GM23338 (cell line): ENCODE data around the gene UGT1A3. TPM values are rescaled to one million over a fixed set of nuclear protein-coding genes. Genes with fewer than 3 reads are reported as not detected.
A peak's percentile ranks its signal among the peaks of the same experiment; 100 is the strongest.

Source experiments
- ATAC-seq: fragments of 200-7000 bp; cut with Tn5 transposase; 3 replicates; pipeline ENCODE4 v1.9.1; 2020
- DNase-seq: peaks from one replicate; pipeline ENCODE4 v3.0.0-alpha.2; 2015; ENCODE audit warnings: low spot score
- H2AFZ ChIP-seq: fragments of 200-600 bp; sonication (generic); 2 replicates; pipeline ENCODE4 v1.8.0; 2016; ENCODE audit warnings: antibody characterized with exemption, mild to moderate bottlenecking, moderate library complexity
- H3F3A ChIP-seq: fragments of 200-600 bp; sonication (generic); replicated peaks from 2 replicates; pipeline ENCODE4 v1.8.0; 2017; ENCODE audit warnings: antibody characterized with exemption, mixed run types, low read depth
- H3K27ac ChIP-seq: fragments of 200-600 bp; sonication (generic); 2 replicates; pipeline ENCODE4 v1.6.1; 2016; ENCODE audit warnings: low read depth
- H3K27me3 ChIP-seq: fragments of 200-600 bp; sonication (generic); 2 replicates; pipeline ENCODE4 v1.8.0; 2016; ENCODE audit warnings: mild to moderate bottlenecking, mixed run types, moderate library complexity; ENCODE audit not compliant: insufficient read depth
- H3K36me3 ChIP-seq: fragments of 200-600 bp; sonication (generic); 2 replicates; pipeline ENCODE4 v1.8.0; 2016; ENCODE audit warnings: mild to moderate bottlenecking; ENCODE audit not compliant: insufficient read depth
- H3K4me1 ChIP-seq: fragments of 200-600 bp; sonication (generic); 2 replicates; pipeline ENCODE4 v1.8.0; 2016; ENCODE audit warnings: mild to moderate bottlenecking, moderate library complexity; ENCODE audit not compliant: insufficient read depth
- H3K4me2 ChIP-seq: fragments of 200-600 bp; sonication (generic); 2 replicates; pipeline ENCODE4 v1.7.1; 2017; ENCODE audit warnings: mixed run types
- H3K4me3 ChIP-seq: fragments of 200-600 bp; sonication (generic); 2 replicates; pipeline ENCODE4 v1.6.1; 2016; ENCODE audit warnings: mixed run types
- H3K79me2 ChIP-seq: fragments of 200-600 bp; sonication (generic); replicated peaks from 2 replicates; pipeline ENCODE4 v1.8.0; 2017; ENCODE audit warnings: mild to moderate bottlenecking; ENCODE audit not compliant: insufficient read depth
- H3K9me2 ChIP-seq: fragments of 200-600 bp; sonication (generic); 2 replicates; pipeline ENCODE4 v1.8.0; 2017; ENCODE audit not compliant: insufficient read depth
- H4K20me1 ChIP-seq: fragments of 200-600 bp; sonication (generic); replicated peaks from 2 replicates; pipeline ENCODE4 v1.8.0; 2017; ENCODE audit warnings: mild to moderate bottlenecking; ENCODE audit not compliant: insufficient read depth
- H3K27ac Mint-ChIP-seq: 2 replicates; pipeline ENCODE4 v1.8.0; 2020; ENCODE audit warnings: inconsistent platforms, mild to moderate bottlenecking, moderate library complexity, mixed read lengths
- H3K27me3 Mint-ChIP-seq: 3 replicates; pipeline ENCODE4 v1.8.0; 2022; ENCODE audit warnings: low read depth, mild to moderate bottlenecking, moderate library complexity, mixed read lengths, inconsistent platforms; ENCODE audit not compliant: insufficient read depth, poor library complexity
- H3K36me3 Mint-ChIP-seq: 3 replicates; pipeline ENCODE4 v1.8.0; 2021; ENCODE audit warnings: low read depth, mild to moderate bottlenecking, inconsistent platforms, moderate library complexity, mixed read lengths
- H3K4me1 Mint-ChIP-seq: 3 replicates; pipeline ENCODE4 v1.8.0; 2020; ENCODE audit warnings: mild to moderate bottlenecking, inconsistent platforms, mixed read lengths
- H3K4me3 Mint-ChIP-seq: 3 replicates; pipeline ENCODE4 v1.8.0; 2021; ENCODE audit warnings: moderate library complexity, mild to moderate bottlenecking, inconsistent platforms, mixed read lengths
- H3K9me3 Mint-ChIP-seq: 3 replicates; pipeline ENCODE4 v1.8.0; 2020; ENCODE audit warnings: moderate library complexity, mild to moderate bottlenecking, inconsistent platforms, mixed read lengths
- CREB1 ChIP-seq: fragments of 250-450 bp; sonication (Bioruptor Pico); IDR thresholded peaks from 2 replicates; pipeline ENCODE4 v1.5.0; 2020; ENCODE audit warnings: low read depth, mild to moderate bottlenecking, moderate library complexity
- NANOG ChIP-seq: IDR thresholded peaks from 2 replicates; pipeline ENCODE4 v1.6.1; 2016; ENCODE audit warnings: antibody characterized with exemption, borderline replicate concordance
- POLR2AphosphoS5 ChIP-seq: IDR thresholded peaks from 2 replicates; pipeline ENCODE4 v1.6.1; 2016; ENCODE audit warnings: antibody characterized with exemption, low read depth
- STAT1 ChIP-seq: IDR thresholded peaks from one replicate; pipeline ENCODE4 v1.6.1; 2016; ENCODE audit warnings: antibody characterized with exemption; ENCODE audit not compliant: unreplicated experiment
- polyA plus RNA-seq: library from polyadenylated mRNA; unstranded; fragments of >200 nt; fragmentation: Nextera tagmentation; extraction: Ambion mirVana; gene quantifications from 2 replicates; pipeline ENCODE4 v1.2.1, GENCODE V29; 2016
- total RNA-seq: library from RNA; depleted of rRNA; stranded (reverse); fragments of >200 nt; shearing (Covaris generic); gene quantifications from 2 replicates; pipeline ENCODE4 v1.2.3, GENCODE V29; 2014
- TF ChIP-seq, protein P1 (sequence below), 2 experiments: fragments of 200-600 bp in 1 of 2; sonication (generic) in 1 of 2; conservative IDR thresholded peaks; 2 replicates each; pipeline versions ENCODE4 v1.5.1 to v1.6.1; 2016 to 2017; ENCODE audit warnings: antibody characterized with exemption in 2 of 2, low read depth in 2 of 2, mild to moderate bottlenecking in 2 of 2, moderate library complexity in 1 of 2
- TF ChIP-seq, protein P2 (sequence below): IDR thresholded peaks from 2 replicates; pipeline ENCODE4 v1.6.1; 2016; ENCODE audit warnings: antibody characterized with exemption
- TF ChIP-seq, protein P3 (sequence below): fragments of 250-450 bp; sonication (Bioruptor Pico); IDR thresholded peaks from 2 replicates; pipeline ENCODE4 v1.5.0; 2020; ENCODE audit warnings: mild to moderate bottlenecking, moderate library complexity

UGT1A3 gene
- total and polyA plus RNA-seq, 2 experiments from 2014 or later = not detected

DNA sequence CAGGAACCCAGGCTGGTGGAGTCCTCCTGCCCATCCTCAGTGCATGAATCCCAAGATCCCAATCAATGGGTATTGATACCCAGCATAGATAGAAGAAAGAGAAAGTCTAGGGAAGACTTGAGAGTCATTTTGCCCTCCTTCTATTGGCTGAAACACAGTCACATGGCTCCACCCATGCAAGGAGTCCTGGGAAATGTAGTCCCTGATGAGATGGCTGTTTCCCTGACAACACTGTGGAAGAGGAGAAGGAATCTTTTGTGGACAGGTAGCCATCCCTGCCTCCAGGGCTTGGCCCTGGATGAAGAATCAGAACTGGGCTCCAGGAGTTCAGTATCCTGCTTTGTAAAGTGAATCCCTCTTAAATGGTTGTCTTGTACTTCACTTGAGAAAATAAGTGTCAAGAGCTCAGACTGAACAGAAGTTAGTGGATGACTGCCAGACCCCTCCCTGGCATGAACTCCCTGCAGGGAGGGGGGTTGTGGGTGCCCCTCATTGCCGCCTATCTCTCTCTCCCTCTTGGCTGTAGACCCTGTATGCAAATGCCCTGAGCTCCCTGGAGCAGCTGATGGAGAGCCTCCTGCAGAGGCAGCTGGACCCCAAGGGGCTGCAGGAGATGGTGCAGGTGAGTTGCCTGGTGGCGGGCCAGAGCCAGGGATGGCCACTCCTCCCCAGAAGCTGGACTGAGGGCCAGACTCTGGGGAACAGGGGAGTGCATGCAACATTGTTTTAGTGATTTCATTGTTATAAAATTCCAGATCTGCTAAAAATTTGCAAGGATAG is 85.4 kb downstream of the UGT1A3 start:
- Histone ChIP-seq H3K4me3 (no peak overlapping the region), H2AFZ (no peak overlapping the region), H3K79me2 (no peaks in the 10 kb centered on the region), H3K9me2 (peaks cover 6% of the 10 kb centered on the region), H3F3A (no peaks in the 10 kb centered on the region), H4K20me1 (no peaks in the 10 kb centered on the region), H3K4me1 (no peaks in the 10 kb centered on the region), H3K27me3 (no peaks in the 10 kb centered on the region), H3K27ac (no peak overlapping the region), H3K36me3 (no peaks in the 10 kb centered on the region), H3K4me2 (no peak overlapping the region)
- Mint-ChIP-seq H3K27ac (no peak overlapping the region), H3K4me3 (no peak overlapping the region), H3K9me3 (peaks cover 5% of the 10 kb centered on the region; the same call in 2 of the 3 replicates), H3K27me3 (peaks cover 9% of the 10 kb centered on the region), H3K4me1 (no peaks in the 10 kb centered on the region), H3K36me3 (no peaks in the 10 kb centered on the region)
- TF ChIP-seq NANOG (no peak), CREB1 (CRISPR knock-in tag) (no peak), POLR2AphosphoS5 (no peak)
- TF ChIP-seq, protein P1, sequence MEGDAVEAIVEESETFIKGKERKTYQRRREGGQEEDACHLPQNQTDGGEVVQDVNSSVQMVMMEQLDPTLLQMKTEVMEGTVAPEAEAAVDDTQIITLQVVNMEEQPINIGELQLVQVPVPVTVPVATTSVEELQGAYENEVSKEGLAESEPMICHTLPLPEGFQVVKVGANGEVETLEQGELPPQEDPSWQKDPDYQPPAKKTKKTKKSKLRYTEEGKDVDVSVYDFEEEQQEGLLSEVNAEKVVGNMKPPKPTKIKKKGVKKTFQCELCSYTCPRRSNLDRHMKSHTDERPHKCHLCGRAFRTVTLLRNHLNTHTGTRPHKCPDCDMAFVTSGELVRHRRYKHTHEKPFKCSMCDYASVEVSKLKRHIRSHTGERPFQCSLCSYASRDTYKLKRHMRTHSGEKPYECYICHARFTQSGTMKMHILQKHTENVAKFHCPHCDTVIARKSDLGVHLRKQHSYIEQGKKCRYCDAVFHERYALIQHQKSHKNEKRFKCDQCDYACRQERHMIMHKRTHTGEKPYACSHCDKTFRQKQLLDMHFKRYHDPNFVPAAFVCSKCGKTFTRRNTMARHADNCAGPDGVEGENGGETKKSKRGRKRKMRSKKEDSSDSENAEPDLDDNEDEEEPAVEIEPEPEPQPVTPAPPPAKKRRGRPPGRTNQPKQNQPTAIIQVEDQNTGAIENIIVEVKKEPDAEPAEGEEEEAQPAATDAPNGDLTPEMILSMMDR (conservative IDR thresholded peaks at IDR 0.05; ENCODE audit: low read depth in 2 of 2) = no peak
- TF ChIP-seq, protein P2, sequence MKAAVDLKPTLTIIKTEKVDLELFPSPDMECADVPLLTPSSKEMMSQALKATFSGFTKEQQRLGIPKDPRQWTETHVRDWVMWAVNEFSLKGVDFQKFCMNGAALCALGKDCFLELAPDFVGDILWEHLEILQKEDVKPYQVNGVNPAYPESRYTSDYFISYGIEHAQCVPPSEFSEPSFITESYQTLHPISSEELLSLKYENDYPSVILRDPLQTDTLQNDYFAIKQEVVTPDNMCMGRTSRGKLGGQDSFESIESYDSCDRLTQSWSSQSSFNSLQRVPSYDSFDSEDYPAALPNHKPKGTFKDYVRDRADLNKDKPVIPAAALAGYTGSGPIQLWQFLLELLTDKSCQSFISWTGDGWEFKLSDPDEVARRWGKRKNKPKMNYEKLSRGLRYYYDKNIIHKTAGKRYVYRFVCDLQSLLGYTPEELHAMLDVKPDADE = 0 out of 2 replicates have a peak, but pooled peaks have one; percentile 35
- peak; percentile 60 for DNase-seq
- ATAC-seq = peak; percentile 88

DNA sequence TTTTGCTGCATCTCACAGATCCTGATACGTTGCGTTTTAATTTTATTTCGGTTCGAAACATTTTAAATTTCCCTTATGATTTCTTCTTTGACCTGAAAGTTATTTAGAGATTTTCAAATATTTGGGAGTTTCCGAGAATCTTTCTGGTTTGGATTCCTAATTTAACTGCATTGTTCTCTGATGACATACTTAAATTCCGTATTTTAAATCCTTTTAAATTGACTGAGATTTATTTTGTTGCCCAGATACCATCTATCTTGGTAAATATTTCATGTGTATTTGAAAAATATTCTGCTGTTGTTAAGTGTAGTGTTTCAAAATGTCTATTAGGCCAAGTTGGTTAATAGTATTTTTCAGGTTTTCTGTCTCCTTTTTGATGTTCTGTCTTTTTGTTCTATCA is 87.0 kb downstream of the UGT1A3 start:
- Mint-ChIP-seq H3K27me3 (peaks cover 13% of the 10 kb centered on the region), H3K4me1 (no peaks in the 10 kb centered on the region), H3K27ac (no peak overlapping the region), H3K4me3 (no peak overlapping the region), H3K9me3 (no peaks in the 10 kb centered on the region), H3K36me3 (no peaks in the 10 kb centered on the region)
- Histone ChIP-seq H3K4me2 (no peak overlapping the region), H3K4me1 (no peaks in the 10 kb centered on the region), H3F3A (no peaks in the 10 kb centered on the region), H3K9me2 (peaks cover 6% of the 10 kb centered on the region), H2AFZ (no peak overlapping the region), H3K36me3 (no peaks in the 10 kb centered on the region), H4K20me1 (no peaks in the 10 kb centered on the region), H3K27ac (no peak overlapping the region), H3K79me2 (no peaks in the 10 kb centered on the region), H3K27me3 (no peaks in the 10 kb centered on the region), H3K4me3 (no peak overlapping the region)
- ATAC-seq = no peak
- no peak for DNase-seq
- TF ChIP-seq, protein P3, sequence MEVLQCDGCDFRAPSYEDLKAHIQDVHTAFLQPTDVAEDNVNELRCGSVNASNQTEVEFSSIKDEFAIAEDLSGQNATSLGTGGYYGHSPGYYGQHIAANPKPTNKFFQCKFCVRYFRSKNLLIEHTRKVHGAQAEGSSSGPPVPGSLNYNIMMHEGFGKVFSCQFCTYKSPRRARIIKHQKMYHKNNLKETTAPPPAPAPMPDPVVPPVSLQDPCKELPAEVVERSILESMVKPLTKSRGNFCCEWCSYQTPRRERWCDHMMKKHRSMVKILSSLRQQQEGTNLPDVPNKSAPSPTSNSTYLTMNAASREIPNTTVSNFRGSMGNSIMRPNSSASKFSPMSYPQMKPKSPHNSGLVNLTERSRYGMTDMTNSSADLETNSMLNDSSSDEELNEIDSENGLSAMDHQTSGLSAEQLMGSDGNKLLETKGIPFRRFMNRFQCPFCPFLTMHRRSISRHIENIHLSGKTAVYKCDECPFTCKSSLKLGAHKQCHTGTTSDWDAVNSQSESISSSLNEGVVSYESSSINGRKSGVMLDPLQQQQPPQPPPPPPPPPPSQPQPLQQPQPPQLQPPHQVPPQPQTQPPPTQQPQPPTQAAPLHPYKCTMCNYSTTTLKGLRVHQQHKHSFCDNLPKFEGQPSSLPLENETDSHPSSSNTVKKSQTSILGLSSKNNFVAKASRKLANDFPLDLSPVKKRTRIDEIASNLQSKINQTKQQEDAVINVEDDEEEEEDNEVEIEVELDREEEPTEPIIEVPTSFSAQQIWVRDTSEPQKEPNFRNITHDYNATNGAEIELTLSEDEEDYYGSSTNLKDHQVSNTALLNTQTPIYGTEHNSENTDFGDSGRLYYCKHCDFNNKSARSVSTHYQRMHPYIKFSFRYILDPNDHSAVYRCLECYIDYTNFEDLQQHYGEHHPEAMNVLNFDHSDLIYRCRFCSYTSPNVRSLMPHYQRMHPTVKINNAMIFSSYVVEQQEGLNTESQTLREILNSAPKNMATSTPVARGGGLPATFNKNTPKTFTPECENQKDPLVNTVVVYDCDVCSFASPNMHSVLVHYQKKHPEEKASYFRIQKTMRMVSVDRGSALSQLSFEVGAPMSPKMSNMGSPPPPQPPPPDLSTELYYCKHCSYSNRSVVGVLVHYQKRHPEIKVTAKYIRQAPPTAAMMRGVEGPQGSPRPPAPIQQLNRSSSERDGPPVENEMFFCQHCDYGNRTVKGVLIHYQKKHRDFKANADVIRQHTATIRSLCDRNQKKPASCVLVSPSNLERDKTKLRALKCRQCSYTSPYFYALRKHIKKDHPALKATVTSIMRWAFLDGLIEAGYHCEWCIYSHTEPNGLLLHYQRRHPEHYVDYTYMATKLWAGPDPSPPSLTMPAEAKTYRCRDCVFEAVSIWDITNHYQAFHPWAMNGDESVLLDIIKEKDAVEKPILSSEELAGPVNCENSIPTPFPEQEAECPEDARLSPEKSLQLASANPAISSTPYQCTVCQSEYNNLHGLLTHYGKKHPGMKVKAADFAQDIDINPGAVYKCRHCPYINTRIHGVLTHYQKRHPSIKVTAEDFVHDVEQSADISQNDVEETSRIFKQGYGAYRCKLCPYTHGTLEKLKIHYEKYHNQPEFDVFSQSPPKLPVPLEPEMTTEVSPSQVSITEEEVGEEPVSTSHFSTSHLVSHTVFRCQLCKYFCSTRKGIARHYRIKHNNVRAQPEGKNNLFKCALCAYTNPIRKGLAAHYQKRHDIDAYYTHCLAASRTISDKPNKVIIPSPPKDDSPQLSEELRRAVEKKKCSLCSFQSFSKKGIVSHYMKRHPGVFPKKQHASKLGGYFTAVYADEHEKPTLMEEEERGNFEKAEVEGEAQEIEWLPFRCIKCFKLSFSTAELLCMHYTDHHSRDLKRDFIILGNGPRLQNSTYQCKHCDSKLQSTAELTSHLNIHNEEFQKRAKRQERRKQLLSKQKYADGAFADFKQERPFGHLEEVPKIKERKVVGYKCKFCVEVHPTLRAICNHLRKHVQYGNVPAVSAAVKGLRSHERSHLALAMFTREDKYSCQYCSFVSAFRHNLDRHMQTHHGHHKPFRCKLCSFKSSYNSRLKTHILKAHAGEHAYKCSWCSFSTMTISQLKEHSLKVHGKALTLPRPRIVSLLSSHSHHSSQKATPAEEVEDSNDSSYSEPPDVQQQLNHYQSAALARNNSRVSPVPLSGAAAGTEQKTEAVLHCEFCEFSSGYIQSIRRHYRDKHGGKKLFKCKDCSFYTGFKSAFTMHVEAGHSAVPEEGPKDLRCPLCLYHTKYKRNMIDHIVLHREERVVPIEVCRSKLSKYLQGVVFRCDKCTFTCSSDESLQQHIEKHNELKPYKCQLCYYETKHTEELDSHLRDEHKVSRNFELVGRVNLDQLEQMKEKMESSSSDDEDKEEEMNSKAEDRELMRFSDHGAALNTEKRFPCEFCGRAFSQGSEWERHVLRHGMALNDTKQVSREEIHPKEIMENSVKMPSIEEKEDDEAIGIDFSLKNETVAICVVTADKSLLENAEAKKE = no peak
- TF ChIP-seq, protein P2 = no peak
- TF ChIP-seq NANOG (no peak), STAT1 (no peak)
